A549 (cell line): ENCODE data around the gene TMEM255B. TPM values are rescaled to one million over a fixed set of nuclear protein-coding genes. Genes with fewer than 3 reads are reported as not detected.

Source experiments
- ATAC-seq, 2 experiments: fragments of 200-7000 bp in 1 of 2; fragments of >200 bp in 1 of 2; cut with Nextera tagmentation in 1 of 2; cut with Tn5 transposase in 1 of 2; 3 replicates each; pipeline versions ENCODE4 v1.8.0 to v1.9.1; 2018 to 2020; ENCODE audit warnings: mild to moderate bottlenecking in 1 of 2, moderate library complexity in 1 of 2
- CTCF ChIA-PET: fragments of 300-600 bp; sonication (Branson Sonifier 250); formaldehyde crosslinking; extraction: SDS; loops from one replicate; lab custom pipeline; 2021; ENCODE audit warnings: antibody characterized with exemption, inconsistent platforms; lab: Yijun Ruan, JAX
- POLR2A ChIA-PET: fragments of 350-600 bp; formaldehyde crosslinking; extraction: SDS; loops from one replicate; lab custom pipeline; 2021; ENCODE audit warnings: antibody characterized with exemption, inconsistent platforms; lab: Yijun Ruan, JAX
- DNase-seq, 2 experiments: peaks; one replicate each; pipeline versions ENCODE4 v3.0.0 to v3.0.0-alpha.2; 2011 to 2016; ENCODE audit warnings: low read depth in 1 of 2, low spot score in 1 of 2
- FAIRE-seq: peaks from 2 replicates; lab custom pipeline; 2011; peaks lifted over from hg19 to GRCh38; lab: Jason Lieb, UNC
- H3K27ac ChIP-seq, 2 experiments: fragments of >200 bp; sonication (Bioruptor Twin); formaldehyde crosslinking; 3 replicates each; pipeline ENCODE4 v1.5.1; 2016 to 2017
- H3K4me1 ChIP-seq: fragments of >200 bp; sonication (Bioruptor Twin); formaldehyde crosslinking; 3 replicates; pipeline ENCODE4 v1.6.1; 2016
- H3K4me2 ChIP-seq: fragments of >200 bp; sonication (Bioruptor Twin); formaldehyde crosslinking; 3 replicates; pipeline ENCODE4 v1.6.1; 2016
- H3K4me3 ChIP-seq: fragments of >200 bp; sonication (Bioruptor Twin); formaldehyde crosslinking; 3 replicates; pipeline ENCODE4 v1.5.1; 2016
- H3K9me3 ChIP-seq: fragments of >200 bp; sonication (Bioruptor Twin); formaldehyde crosslinking; 3 replicates; pipeline ENCODE4 v1.6.1; 2016
- BHLHE40 ChIP-seq: IDR thresholded peaks from 2 replicates; pipeline ENCODE4 v1.6.1; 2012; ENCODE audit warnings: low read depth, low read length, inconsistent platforms
- CEBPB ChIP-seq, 2 experiments: fragments of >200 bp in 1 of 2; sonication (Bioruptor Twin) in 1 of 2; formaldehyde crosslinking in 1 of 2; IDR thresholded peaks; 2 replicates each; pipeline ENCODE4 v1.6.1; 2012 to 2016
- CHD4 ChIP-seq: fragments of 200-600 bp; sonication (generic); IDR thresholded peaks from 2 replicates; pipeline ENCODE4 v1.6.1; 2016; ENCODE audit warnings: antibody characterized with exemption, mild to moderate bottlenecking, borderline replicate concordance
- EHF ChIP-seq: fragments of 250-450 bp; sonication (Bioruptor Pico); IDR thresholded peaks from 2 replicates; pipeline ENCODE4 v1.5.0; 2020; ENCODE audit warnings: mild to moderate bottlenecking
- EHMT2 ChIP-seq: fragments of 200-600 bp; sonication (generic); IDR thresholded peaks from 2 replicates; pipeline ENCODE4 v1.6.1; 2016; ENCODE audit warnings: antibody characterized with exemption, low read depth, mild to moderate bottlenecking, moderate library complexity
- FOSB ChIP-seq: fragments of 250-450 bp; sonication (Bioruptor Pico); IDR thresholded peaks from 2 replicates; pipeline ENCODE4 v1.5.0; 2020; ENCODE audit warnings: mild to moderate bottlenecking, moderate library complexity
- FOSL2 ChIP-seq, 2 experiments: fragments of 450-650 bp in 1 of 2; fragments of >200 bp in 1 of 2; sonication (Bioruptor Twin) in 1 of 2; formaldehyde crosslinking; IDR thresholded peaks; 2 replicates each; pipeline versions ENCODE4 v1.5.0 to v1.6.1; 2016 to 2020; ENCODE audit warnings: mild to moderate bottlenecking in 1 of 2, moderate library complexity in 1 of 2
- HEYL ChIP-seq: fragments of 250-450 bp; sonication (Bioruptor Pico); IDR thresholded peaks from 2 replicates; pipeline ENCODE4 v1.8.0; 2021; ENCODE audit warnings: mild to moderate bottlenecking, moderate library complexity
- JUN ChIP-seq, 2 experiments: fragments of >200 bp; sonication (Bioruptor Twin); formaldehyde crosslinking; IDR thresholded peaks; 2 replicates in 1 of 2; 3 replicates in 1 of 2; pipeline ENCODE4 v1.6.1; 2016 to 2017
- JUNB ChIP-seq: fragments of >200 bp; sonication (Bioruptor Twin); formaldehyde crosslinking; IDR thresholded peaks from 2 replicates; pipeline ENCODE4 v1.6.1; 2016
- KDM1A ChIP-seq: fragments of 200-600 bp; sonication (generic); IDR thresholded peaks from 2 replicates; pipeline ENCODE4 v1.6.1; 2016; ENCODE audit warnings: low read depth, mild to moderate bottlenecking
- KDM5A ChIP-seq: fragments of 200-600 bp; sonication (generic); IDR thresholded peaks from 2 replicates; pipeline ENCODE4 v1.6.1; 2016; ENCODE audit warnings: antibody characterized with exemption, mild to moderate bottlenecking
- MAFK ChIP-seq: fragments of 450-650 bp; IDR thresholded peaks from 2 replicates; pipeline ENCODE4 v1.6.1; 2014; ENCODE audit not compliant: partially characterized antibody
- NPAS2 ChIP-seq: fragments of 250-450 bp; sonication (Bioruptor Pico); IDR thresholded peaks from 2 replicates; pipeline ENCODE4 v1.8.0; 2022; ENCODE audit warnings: mild to moderate bottlenecking, moderate library complexity, borderline replicate concordance
- POLR2A ChIP-seq: IDR thresholded peaks from 2 replicates; pipeline ENCODE4 v1.6.1; 2012; ENCODE audit warnings: mild to moderate bottlenecking, low read length
- RARB ChIP-seq: fragments of 250-450 bp; sonication (Bioruptor Pico); IDR thresholded peaks from 2 replicates; pipeline ENCODE4 v1.8.0; 2021; ENCODE audit warnings: mild to moderate bottlenecking, moderate library complexity
- RCOR1 ChIP-seq: fragments of 150-350 bp; IDR thresholded peaks from 2 replicates; pipeline ENCODE4 v1.6.1; 2014; ENCODE audit warnings: antibody characterized with exemption, low read length, low read depth
- RNF2 ChIP-seq: fragments of 200-600 bp; sonication (generic); IDR thresholded peaks from 2 replicates; pipeline ENCODE4 v1.6.1; 2016; ENCODE audit warnings: low read depth, mild to moderate bottlenecking, antibody characterized with exemption, moderate library complexity, borderline replicate concordance
- SMC3 ChIP-seq: fragments of >200 bp; sonication (Bioruptor Twin); formaldehyde crosslinking; IDR thresholded peaks from 3 replicates; pipeline ENCODE4 v1.6.1; 2018; ENCODE audit warnings: inconsistent platforms
- TP53 ChIP-seq: fragments of 250-450 bp; sonication (Bioruptor Pico); IDR thresholded peaks from 2 replicates; pipeline ENCODE4 v1.5.0; 2021; ENCODE audit warnings: mild to moderate bottlenecking, moderate library complexity
- WGBS: methylation state at CpG from one replicate; pipeline ENCODE4 v1.1.6; 2017; ENCODE audit errors: missing lambda C conversion rate; 5-methylcytosine and 5-hydroxymethylcytosine counted together
- polyA plus RNA-seq, 4 experiments: library from polyadenylated mRNA; depleted of rRNA in 3 of 4; stranded (reverse); fragments of >200 nt; fragmentation: RNase III in 1 of 4; extraction: RNeasy Plus Mini Kit Qiagen cat#74134 plus additional on column Dnase treatment in 1 of 4; gene quantifications; 2 replicates in 3 of 4; 3 replicates in 1 of 4; pipeline ENCODE4 v1.2.3, GENCODE V29; 2011 to 2017
- TF ChIP-seq, protein P1 (sequence below): fragments of 250-450 bp; sonication (Bioruptor Pico); IDR thresholded peaks from 2 replicates; pipeline ENCODE4 v1.5.0; 2021; ENCODE audit warnings: mild to moderate bottlenecking, moderate library complexity, borderline replicate concordance
- TF ChIP-seq, protein P2 (sequence below): fragments of >200 bp; sonication (Bioruptor Twin); formaldehyde crosslinking; IDR thresholded peaks from 3 replicates; pipeline ENCODE4 v1.6.1; 2016

TMEM255B gene
- polyA plus RNA-seq, 2 of the 4 experiments (the other 2 are of a cell fraction), result 0.54 to 1.1 TPM

DNA sequence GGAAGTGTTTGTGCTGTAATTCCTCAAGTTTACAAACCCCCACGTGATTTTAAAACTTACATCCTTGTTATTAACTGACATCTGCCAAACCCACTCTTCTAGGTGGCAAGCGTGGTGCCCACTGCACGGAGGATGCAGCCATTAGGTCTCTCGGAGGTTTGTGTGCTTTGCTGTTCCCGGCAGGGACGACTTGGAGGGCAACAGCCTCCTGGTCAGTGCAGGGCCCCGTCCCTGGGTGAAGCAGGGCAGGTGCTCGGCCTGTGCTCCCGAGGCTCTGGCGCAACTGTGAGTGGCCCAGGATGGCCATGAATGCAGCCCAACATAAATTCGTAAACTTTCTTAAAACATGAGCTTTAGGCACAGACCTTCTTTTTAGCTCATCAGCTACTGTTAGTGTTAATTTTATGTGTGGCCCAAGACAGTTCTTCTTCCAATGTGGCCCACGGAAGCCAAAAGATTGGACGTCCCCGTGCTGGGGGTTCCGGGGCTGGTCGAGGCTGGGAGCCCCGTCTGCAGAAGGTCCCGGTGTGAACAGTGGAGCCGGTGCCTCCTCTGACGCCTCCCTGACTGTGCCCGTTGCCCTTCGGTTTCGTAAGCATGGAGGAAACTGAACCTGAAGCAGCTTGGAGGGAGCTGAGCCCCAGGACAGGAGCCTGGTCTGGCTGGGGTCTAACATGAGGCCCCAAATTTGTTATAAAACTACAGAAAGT lies 93.0 kb downstream of the TMEM255B start:
- no peak overlapping the region for H3K4me3 ChIP-seq
- CTCF ChIA-PET, result interaction anchor here (1.1 kb wide), 1 partner anchor 16 kb away, joined by 3 read pairs; no protein-coding TSS in a partner anchor
- 0 out of 3 replicates have a peak, but pooled peaks cover 15% of the 10 kb centered on the region for H3K9me3 ChIP-seq
- TF ChIP-seq KDM1A (no peak), JUN (IDR thresholded peaks at IDR 0.05) (no peak), KDM5A (no peak), RARB (no peak), CHD4 (no peak)
- TF ChIP-seq, all 56 proteins: peak for 0
- WGBS, result 84% methylated on average over 13 of the region's 23 CpGs
- FAIRE-seq, result no peak
- Histone ChIP-seq H3K4me2 (no peak overlapping the region), H3K4me1 (peaks cover 6% of the 10 kb centered on the region; the same call in 1 of the 3 replicates), H3K27ac (no peak overlapping the region)
- no peak; a peak in 1 of 6 replicates for ATAC-seq
- no peak for DNase-seq
- POLR2A ChIA-PET, result no interaction called here

DNA sequence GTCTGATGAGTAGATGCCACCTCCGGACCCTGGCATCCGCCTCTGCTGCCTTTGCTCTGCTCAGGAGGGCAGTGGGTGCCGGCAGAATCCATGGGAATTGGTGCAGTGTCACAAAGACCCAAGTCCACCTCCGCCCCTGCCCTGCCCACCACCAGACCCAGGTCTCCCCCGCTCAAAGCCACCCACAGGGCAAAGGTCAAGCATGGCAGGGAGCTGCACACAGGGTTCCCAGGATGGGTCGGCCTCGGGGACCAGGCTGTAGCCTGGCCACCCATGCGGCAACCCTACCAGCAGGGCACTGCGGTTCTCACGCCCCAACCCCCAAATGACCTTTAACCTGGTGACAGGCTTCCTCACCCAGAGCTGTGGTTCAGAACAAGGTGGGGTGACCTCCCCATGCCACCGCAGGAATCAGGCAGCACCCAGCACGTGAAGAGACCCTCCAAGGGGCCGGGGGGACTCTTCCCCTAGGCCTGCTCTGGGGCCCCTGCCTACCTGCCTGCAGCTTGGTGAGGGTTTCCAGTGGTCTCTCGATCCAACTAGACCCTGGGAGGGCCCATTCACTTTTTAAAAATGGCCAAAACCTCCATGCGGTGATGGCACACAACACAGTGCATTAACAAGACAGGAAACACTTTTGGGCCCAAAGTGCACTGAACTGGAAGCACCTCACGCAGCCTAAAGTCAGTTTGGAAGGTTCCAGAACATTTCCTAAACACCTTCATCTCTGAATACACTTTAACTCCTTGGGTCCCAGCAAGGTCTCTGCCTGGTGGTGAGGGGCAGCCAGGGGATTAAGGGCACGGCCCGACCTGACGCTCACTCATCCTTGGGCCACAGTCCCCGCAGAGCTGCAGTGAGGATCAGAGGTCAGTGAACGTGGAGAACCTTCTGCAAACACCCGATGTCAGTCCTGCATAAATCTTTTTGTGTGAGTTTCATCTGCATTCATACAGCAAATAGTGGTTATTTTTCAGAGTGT lies 93.8 kb downstream of the TMEM255B start:
- H3K9me3 ChIP-seq, result 0 out of 3 replicates have a peak, but pooled peaks cover 13% of the 10 kb centered on the region
- DNase-seq (no peak), ATAC-seq (no peak)
- CTCF ChIA-PET, result interaction anchor here (1.1 kb wide), 1 partner anchor 15 kb away, joined by 3 read pairs; no protein-coding TSS in a partner anchor
- TF ChIP-seq POLR2A (0 out of 2 replicates have a peak, but pooled peaks have one; percentile 2), MAFK (no peak)
- TF ChIP-seq, all 56 proteins: peak for 1
- no peak overlapping the region for H3K4me2 ChIP-seq
- no peak overlapping the region for H3K27ac ChIP-seq
- H3K4me1 ChIP-seq, result peaks cover 6% of the 10 kb centered on the region; the same call in 1 of the 3 replicates
- 90% methylated on average over 8 of the region's 22 CpGs for WGBS
- POLR2A ChIA-PET, result no interaction called here
- H3K4me3 ChIP-seq, result no peak overlapping the region
- FAIRE-seq, result no peak

DNA sequence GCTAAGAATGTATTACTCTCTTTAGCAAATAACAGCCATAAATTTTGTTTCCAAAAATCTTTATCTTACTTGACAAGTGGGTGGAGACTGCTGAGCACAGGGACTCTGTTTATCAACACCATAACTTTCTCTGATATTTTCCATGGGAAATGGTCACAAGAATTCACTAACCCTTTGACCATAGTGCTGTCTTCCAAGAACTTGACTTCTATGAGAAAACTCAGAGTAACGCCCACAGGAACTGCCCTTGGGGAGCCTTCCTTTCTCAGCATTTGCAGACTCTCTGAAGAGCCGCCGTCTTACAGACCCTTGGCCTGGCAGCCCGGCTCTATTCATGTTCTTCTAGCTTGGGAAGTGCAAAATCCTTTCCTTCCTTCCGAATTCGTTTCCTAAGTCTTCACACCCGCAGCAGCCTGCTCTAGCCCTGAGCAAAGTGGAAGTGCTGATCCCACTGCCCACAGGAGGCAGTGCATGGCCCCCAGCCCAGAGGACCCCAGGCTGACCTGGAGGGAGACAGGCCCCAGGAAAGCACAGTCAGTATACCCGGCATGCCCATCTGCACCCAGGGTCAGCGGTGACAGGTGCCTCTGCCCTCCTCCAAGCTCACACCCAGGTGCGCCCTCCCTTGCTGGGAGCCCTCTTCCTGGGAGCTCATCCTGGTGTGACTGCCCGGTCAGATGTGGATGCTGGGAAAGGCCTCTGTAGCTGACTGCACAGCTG lies 94.7 kb downstream of the TMEM255B start:
- TF ChIP-seq RCOR1, result no peak
- no peak for TF ChIP-seq JUNB
- 0 out of 2 replicates have a peak, but pooled peaks have one; percentile 18 for TF ChIP-seq POLR2A
- no peak for TF ChIP-seq EHF (CRISPR knock-in tag)
- 88% methylated on average over 7 of the region's 11 CpGs for WGBS
- no peak overlapping the region for H3K27ac ChIP-seq
- CTCF ChIA-PET, result interaction anchor here (0.8 to 1.5 kb wide), 2 partner anchors 16 to 33 kb away, joined by 3 read pairs; no protein-coding TSS in a partner anchor
- FAIRE-seq (no peak), DNase-seq (no peak), ATAC-seq (peak in 1 of 2 experiments; percentile 16; a peak in 1 of 6 replicates)
- H3K9me3 ChIP-seq, result 0 out of 3 replicates have a peak, but pooled peaks cover 5% of the 10 kb centered on the region
- H3K4me3 ChIP-seq, result no peak overlapping the region
- H3K4me2 ChIP-seq, result no peak overlapping the region
- H3K4me1 ChIP-seq, result peaks cover 4% of the 10 kb centered on the region; the same call in 1 of the 3 replicates
- POLR2A ChIA-PET, result no interaction called here

DNA sequence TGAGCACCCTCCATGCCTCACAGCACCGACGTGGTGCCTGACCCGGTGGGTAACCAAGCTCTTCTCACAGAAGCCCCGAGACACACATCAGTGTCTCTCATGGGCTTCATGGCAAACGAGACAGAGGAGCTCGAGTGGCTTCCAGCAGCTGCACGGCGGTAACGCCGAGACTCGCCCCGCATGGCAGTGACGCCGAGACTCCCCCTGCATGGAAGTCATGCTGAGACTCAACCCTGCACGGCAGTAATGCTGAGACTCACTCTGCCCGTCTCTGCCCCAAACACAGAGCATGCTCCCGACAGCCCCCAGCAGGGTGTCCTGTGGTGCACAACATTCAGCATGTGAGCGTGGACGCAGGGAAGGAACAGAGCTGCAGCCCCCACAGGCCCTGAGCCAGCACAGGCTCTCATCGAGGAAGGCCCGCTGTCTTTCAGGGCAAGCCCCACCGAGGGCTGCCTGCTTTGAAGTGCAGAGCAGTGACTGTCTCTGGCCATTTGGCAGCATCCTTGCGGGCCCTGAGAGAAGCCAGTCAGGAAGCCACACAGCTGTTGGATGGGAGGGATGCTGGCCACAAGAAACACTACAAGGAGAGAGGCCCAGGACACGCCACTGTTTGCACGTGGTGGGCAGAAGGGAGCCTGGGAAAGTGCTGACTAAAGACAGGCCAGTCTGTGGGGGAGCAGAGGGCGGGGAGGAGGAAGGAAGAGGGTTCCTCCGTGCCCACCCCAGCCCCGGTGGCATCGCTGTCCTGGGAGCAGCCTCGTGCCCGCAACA lies 95.4 kb downstream of the TMEM255B start:
- no peaks in the 10 kb centered on the region for H3K9me3 ChIP-seq
- no peak for FAIRE-seq
- H3K4me1 ChIP-seq, result no peaks in the 10 kb centered on the region
- H3K4me2 ChIP-seq, result no peak overlapping the region
- no peak overlapping the region for H3K4me3 ChIP-seq
- 91% methylated on average over 23 of the region's 31 CpGs for WGBS
- no peak for DNase-seq
- peak; percentile 9 to 12; a peak in 1 of 6 replicates for ATAC-seq
- CTCF ChIA-PET, result interaction anchor here (0.8 to 1.5 kb wide), 2 partner anchors 17 to 33 kb away, joined by 3 read pairs; no protein-coding TSS in a partner anchor
- POLR2A ChIA-PET, result no interaction called here
- no peak overlapping the region for H3K27ac ChIP-seq
- no peak for TF ChIP-seq NPAS2 (CRISPR knock-in tag)
- no peak for TF ChIP-seq FOSL2 (IDR thresholded peaks at IDR 0.05)
- TF ChIP-seq FOSL2 (CRISPR knock-in tag; IDR thresholded peaks at IDR 0.05), result no peak
- no peak for TF ChIP-seq HEYL (CRISPR knock-in tag)
- TF ChIP-seq, protein P1, sequence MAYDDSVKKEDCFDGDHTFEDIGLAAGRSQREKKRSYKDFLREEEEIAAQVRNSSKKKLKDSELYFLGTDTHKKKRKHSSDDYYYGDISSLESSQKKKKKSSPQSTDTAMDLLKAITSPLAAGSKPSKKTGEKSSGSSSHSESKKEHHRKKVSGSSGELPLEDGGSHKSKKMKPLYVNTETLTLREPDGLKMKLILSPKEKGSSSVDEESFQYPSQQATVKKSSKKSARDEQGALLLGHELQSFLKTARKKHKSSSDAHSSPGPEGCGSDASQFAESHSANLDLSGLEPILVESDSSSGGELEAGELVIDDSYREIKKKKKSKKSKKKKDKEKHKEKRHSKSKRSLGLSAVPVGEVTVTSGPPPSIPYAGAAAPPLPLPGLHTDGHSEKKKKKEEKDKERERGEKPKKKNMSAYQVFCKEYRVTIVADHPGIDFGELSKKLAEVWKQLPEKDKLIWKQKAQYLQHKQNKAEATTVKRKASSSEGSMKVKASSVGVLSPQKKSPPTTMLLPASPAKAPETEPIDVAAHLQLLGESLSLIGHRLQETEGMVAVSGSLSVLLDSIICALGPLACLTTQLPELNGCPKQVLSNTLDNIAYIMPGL (CRISPR knock-in tag), result no peak
- no peak for TF ChIP-seq SMC3
- no peak for TF ChIP-seq BHLHE40
- no peak for TF ChIP-seq CEBPB (IDR thresholded peaks at IDR 0.05)
- TF ChIP-seq, protein P2, sequence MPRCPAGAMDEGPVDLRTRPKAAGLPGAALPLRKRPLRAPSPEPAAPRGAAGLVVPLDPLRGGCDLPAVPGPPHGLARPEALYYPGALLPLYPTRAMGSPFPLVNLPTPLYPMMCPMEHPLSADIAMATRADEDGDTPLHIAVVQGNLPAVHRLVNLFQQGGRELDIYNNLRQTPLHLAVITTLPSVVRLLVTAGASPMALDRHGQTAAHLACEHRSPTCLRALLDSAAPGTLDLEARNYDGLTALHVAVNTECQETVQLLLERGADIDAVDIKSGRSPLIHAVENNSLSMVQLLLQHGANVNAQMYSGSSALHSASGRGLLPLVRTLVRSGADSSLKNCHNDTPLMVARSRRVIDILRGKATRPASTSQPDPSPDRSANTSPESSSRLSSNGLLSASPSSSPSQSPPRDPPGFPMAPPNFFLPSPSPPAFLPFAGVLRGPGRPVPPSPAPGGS, result no peak
- TF ChIP-seq FOSB (CRISPR knock-in tag), result no peak
- TF ChIP-seq EHMT2, result no peak
- no peak for TF ChIP-seq TP53
- no peak for TF ChIP-seq RNF2
